Activated CD4-positive, alpha-beta T cell treated with anti-CD3 and anti-CD28 coated beads for 24 hours (primary cell): ENCODE results near the gene GEMIN4.

Source experiments
- DNase-seq, 2 donors: peaks; one replicate each; pipeline ENCODE4 v3.0.0-alpha.2; 2020; ENCODE audit warnings: low read depth in 2 of 2

The GEMIN4 gene

DNA sequence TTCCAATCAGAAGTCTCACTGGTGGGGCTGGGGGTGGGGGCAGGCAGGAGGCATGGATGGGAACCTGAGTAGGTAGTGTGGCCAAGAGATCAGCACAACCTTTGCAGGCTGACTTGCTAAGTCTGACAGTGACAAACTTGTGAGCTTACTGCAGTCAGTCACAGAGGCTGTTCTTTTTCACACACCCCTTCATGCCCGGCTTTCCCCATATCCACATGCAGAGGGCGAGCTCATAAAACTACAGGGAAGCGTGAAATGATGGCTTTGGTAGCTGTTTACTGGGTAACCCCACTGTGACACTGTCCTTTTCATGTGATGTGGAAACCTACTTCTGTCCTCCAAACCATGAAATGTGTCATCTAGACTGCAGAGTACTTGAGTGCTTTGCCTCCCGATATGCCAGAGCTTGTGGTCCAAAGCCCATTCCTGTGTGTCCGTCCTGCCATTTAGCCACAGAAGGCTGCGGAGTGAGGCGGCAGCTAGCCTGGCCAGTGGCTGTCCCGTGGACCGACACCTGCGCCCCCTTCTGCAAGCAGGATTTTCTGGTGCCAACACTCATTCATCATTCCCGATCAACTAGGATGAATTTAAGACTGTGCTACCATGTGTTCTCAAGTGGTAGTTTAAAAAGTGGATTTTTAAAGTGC lies 9.8 kb downstream of the GEMIN4 start:
- DNase-seq, result no peak

DNA sequence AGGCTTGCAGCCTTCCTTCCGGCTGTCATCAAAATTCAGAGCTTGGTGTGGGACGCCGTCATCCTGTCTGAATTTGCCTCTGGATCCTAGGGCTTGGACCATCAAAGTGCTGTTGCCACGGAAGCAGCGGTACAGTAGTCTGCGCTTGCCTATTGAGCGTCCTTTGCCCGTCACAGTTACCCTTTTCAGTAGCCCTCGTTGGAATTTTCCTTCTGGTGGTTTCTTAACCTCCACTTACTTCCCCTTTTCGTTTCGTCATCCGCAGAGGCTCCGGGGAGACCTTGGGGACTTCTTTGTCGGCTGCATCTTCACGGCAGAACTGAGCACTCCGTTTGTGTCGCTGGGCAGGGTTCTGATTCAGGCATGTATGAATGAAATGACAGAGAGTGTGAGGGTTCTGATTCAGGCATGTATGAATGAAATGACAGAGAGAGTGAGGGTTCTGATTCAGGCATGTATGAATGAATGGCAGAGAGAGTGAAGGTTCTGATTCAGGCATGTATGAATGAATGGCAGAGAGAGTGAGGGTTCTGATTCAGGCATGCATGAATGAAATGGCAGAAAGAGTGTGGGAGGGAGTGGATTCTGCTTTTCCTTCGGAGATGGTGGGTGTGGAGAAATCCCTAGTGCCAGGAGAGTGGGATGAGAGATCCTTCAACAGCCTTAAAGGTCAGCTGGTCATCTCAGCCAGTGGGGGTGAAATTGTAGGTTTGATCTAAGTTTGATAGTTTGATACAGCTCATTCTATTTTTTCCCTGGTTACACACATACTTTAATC lies 11.6 kb downstream of the GEMIN4 start:
- peak in 1 of 2 donors; percentile 9 for DNase-seq

- DNase-seq, result no peak
Observed at GRCh38 chr17:737561-738113, 14.4 kb downstream of the GEMIN4 start.

DNA sequence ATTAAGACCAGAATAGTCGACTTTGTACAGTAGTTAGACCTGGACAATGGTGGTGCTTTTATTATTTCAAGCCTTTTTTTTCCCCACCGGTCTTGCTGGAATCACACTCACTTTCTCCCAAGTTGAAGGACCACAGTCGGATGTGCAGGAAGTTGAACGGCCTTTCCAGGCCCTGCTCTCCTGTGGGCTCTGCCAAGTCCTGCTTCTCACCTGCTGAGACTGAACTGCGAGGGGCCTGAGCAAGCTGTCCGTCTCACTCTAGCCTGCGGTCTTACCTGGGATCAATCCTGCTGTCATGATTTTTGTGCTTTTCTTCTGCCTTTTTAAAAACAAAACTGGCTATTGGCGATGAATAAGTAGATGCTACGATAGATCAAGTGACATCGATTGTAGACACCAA lies 18.3 kb downstream of the GEMIN4 start:
- DNase-seq, result no peak

- peak in 1 of 2 donors; percentile 35 for DNase-seq
Observed at GRCh38 chr17:732902-733720, 19.0 kb downstream of the GEMIN4 start.

DNA sequence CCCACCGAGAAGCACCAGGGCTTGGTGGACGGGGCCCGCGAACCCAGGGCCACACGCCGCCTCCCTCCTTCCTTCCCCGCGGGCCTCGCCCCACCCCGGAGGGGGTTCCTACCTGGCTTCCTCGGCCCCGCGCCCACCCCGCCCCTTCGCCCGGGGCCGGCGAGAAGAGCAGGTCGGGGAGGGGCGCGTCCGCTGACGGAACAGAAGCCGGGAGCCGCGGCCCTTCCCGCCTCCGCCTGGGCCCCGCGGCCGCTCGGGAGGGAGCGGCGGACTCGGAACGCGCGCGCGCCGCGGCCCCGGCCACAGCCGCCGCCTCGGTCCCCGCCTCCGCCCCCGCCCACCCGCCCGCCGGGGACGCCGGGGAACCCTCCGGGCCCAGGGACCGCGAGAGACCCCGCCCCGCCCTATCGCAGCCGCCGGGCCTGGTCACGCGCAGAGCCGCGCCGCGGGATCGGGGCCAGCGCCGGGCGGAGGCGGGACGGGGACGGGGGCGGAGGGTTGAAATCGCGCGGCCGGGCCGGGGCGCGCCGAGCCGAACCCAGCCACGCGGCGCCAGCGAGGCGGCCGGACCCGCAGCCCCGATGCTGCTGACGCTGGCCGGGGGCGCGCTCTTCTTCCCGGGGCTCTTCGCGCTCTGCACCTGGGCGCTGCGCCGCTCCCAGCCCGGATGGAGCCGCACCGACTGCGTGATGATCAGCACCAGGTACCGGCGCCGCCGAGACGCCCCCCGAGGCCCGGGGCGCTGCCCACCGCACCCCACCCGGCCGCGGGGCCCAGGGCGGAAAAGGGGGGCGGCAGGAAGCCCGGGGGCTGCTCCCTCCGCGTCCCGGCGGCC lies 19.8 kb downstream of the GEMIN4 start, which contains the start of gene TLCD3A:
TSS of gene TLCD3A (plus strand) at position 530 of the 835 bp plus-strand sequence. CDS start at position 582, 52 bp downstream.
- peak in 1 of 2 donors; percentile 46 for DNase-seq

DNA sequence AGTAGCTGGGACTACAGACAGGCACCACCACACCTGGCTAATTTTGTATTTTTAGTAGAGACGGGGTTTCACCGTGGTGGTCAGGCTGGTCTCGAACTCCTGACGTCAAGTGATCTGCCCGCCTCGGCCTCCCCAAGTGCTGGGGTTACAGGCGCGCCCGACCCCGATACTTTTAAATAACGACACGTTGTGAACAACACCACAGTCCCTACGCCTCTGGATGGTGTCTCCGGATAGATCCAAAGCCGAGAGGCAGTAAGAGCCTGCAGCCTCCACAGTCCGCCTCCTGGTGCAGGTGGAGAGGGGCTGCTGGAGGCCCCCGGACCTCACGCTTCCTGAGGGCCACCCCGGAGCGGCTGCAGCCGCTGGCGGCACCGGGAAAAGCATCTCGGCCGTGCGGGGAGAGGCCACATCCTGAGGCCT lies 20.4 kb downstream of the GEMIN4 start:
- DNase-seq, result no peak

GRCh38 chr17:728911-729310 lies 23.2 kb downstream of the GEMIN4 start:
- DNase-seq, result no peak

- DNase-seq, result no peak
Observed at GRCh38 chr17:726271-726919, 25.7 kb downstream of the GEMIN4 start.

DNA sequence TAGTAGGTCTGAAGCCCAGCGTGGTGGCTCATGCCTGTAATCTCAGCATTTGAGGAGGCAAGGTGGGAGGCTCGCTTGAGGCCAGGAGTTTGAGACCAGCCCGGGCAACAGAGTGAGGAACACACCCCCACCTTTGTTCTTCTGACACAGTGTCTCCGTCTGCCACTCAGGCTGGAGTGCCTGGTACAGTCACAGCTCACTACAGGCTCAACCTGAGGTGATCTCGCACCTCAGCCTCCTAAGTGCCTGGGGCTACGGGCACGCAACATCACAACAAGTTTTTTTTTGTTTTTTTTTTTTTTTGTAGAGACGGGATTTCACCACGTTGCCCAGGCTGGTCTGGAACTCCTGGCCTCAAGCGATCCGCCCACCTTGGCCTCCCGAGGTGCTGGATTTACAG lies 26.3 kb downstream of the GEMIN4 start:
- DNase-seq, result no peak

DNA sequence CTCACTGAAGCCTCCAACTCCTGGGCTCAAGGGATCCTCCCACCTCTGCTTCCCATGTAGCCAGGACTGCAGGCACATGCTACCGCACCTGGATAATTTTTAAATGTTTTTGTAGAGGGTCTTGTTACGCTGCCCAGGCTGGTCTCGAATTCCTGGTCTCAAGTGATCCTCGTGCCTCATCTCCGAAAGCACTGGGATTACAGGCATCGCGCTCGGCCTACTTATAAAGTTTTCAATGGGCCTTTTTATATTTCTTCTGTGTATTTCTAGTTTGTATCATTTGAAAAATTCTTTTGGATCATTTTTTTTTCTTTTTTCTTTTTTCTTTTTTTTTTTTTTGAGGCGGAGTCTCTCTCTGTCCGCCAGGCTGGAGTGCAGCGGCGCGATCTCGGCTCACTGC lies 27.0 kb downstream of the GEMIN4 start:
- no peak for DNase-seq

DNA sequence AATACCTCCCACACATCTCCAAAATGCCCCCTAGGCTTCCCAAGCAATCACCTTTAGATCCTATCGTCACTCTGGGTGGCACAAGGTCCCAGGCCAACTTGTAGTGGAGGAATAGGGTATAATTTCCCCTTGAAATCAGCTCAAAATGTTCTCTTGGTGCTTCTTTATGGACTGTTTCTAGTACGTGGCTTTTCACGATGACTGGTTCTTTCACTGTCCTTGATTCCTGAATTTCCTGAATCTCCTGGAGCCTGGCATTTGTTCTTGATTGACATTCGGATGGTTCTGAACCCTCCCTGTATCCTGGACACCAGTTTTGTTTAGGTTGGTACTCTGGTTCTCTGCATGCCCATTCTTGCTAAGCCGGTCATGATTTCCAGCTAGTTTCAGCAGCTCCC lies 30.5 kb downstream of the GEMIN4 start:
- no peak for DNase-seq

- no peak for DNase-seq
Observed at GRCh38 chr17:720706-721539, 31.1 kb downstream of the GEMIN4 start.

DNA sequence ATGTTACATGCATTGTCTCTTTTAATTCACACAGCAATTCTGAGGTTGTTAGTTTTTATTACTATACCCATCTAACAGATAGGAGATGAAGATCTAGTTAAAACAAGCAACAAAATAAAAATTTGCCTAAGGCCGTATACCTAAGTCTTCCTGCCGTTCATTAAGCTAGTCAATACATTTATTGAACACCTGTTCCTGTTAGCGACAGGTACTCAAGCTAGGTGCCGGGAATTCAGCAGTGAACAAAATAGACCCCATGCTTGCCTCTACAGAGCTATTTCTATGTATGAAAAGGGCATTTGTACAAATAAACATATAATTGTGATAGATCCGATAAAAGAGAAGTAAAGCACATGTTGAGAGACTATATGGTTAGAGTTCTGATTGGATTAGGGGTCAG lies 34.0 kb downstream of the GEMIN4 start:
- no peak for DNase-seq

GRCh38 chr17:708132-708531 lies 43.9 kb downstream of the GEMIN4 start:
- DNase-seq, result no peak

DNA sequence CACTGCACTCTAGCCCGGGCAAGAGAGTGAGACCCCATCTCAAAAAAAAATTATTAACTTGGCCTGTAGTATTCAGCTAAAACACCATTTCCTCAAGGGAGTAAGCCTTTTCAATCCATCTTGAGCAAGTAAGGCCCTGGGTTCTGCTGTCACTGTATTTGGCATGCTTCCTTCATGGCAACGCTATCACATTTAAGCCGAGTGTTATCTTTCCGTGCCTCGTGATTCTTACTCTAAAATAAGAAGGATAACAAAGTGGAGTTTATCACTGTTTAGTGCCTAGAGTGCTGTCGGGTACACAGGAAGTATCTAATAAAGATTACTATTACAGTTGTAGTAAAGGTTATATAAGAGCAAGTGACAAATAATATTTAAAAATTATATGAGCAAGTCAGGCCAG lies 46.2 kb downstream of the GEMIN4 start:
- DNase-seq, result no peak

GRCh38 chr17:705011-705410 lies 47.1 kb downstream of the GEMIN4 start:
- DNase-seq, result no peak

DNA sequence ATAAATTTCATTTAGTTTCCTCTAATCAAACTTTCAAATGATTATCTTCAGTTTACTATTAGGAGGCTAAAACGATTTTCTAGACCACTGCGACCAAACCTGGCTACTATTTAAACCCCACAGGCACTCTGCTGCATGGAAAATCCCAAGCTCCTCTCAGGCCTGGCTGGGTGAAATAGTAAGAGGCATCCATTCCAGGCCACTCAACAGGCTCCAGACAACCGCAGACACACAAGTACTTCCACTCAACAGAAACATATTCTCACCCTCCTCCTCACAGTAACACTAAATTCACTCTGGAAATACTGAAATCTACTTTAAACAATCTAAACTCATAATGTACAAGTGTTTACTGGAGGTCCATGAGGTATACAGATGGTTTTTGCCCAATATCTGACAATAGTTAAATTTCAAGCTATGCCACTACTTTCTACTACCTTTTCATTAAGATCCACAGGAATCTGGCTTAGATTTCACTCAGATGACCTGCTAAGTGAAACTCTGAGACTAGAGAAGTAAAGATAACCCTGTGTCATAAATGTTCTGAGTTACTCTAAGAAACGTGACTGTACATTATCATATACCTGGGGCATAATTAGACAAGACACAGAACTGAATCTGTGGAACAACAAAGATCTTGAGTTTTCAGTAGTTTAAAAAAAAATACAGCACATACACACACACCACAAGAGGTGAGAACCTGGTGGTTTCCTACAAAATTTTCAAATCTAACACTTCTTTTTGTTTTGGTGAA lies 47.8 kb downstream of the GEMIN4 start:
- no peak for DNase-seq
